Ovary (tissue), 9 donors: Measurements from ENCODE around the gene E2F2. TPM values are rescaled to one million over a fixed set of nuclear protein-coding genes. Genes with fewer than 3 reads are reported as not detected.
"Not testable (repeated sequence)": the region's sequence is repeated elsewhere in the genome, so short reads cannot be mapped to it uniquely, and the experiment has no call there.

Source experiments
- DNase-seq, 5 donors: peaks; one replicate each; pipeline ENCODE4 v3.0.0-alpha.2; 2019 to 2020
- H3K27ac ChIP-seq, 2 donors: fragments of 200-600 bp; one replicate each; pipeline versions ENCODE4 v1.5.1 to v1.8.0; 2019 to 2022
- H3K27me3 ChIP-seq: fragments of 200-600 bp; one replicate; pipeline ENCODE4 v1.8.0; 2022
- H3K36me3 ChIP-seq: fragments of 200-600 bp; sonication (generic); one replicate; pipeline ENCODE4 v1.5.1; 2019
- H3K4me1 ChIP-seq: one replicate; pipeline ENCODE4 v1.8.1; 2013; ENCODE audit warnings: mild to moderate bottlenecking, moderate library complexity; ENCODE audit not compliant: insufficient read depth
- H3K4me3 ChIP-seq: fragments of 200-600 bp; sonication (generic); one replicate; pipeline ENCODE4 v1.5.1; 2017
- H3K9me3 ChIP-seq, 2 donors: fragments of 200-600 bp in 1 of 2; sonication (generic) in 1 of 2; one replicate each; pipeline versions ENCODE4 v1.5.1 to v1.8.1; 2013 to 2019; ENCODE audit warnings: mild to moderate bottlenecking in 1 of 2, moderate library complexity in 1 of 2
- CTCF ChIP-seq, 3 donors: fragments of 450-650 bp in 2 of 3; fragments of 200-600 bp in 1 of 3; IDR thresholded peaks; one replicate each; pipeline versions ENCODE4 v1.5.1 to v1.8.0; 2016 to 2022; ENCODE audit warnings: antibody characterized with exemption in 3 of 3, mild to moderate bottlenecking in 1 of 3
- EP300 ChIP-seq: sonication (generic); formaldehyde crosslinking; IDR thresholded peaks from one replicate; pipeline ENCODE4 v1.6.1; 2017; ENCODE audit warnings: antibody characterized with exemption
- POLR2A ChIP-seq: fragments of 450-650 bp; IDR thresholded peaks from one replicate; pipeline ENCODE4 v1.6.1; 2017; ENCODE audit warnings: antibody characterized with exemption, mild to moderate bottlenecking, moderate library complexity
- WGBS, 3 donors: extraction: QIAGEN DNeasy Blood & Tissue Kit in 1 of 3; methylation state at CpG; one replicate each; pipeline versions ENCODE4 v1.1.5 to v1.1.7; 2013 to 2017; 5-methylcytosine and 5-hydroxymethylcytosine counted together
- intact Hi-C, 4 donors: fragments of 100-400 bp; cut with DNase I; formaldehyde crosslinking; loops; one replicate each; pipeline versions ENCODE4 v1.11.0 to v1.15.1; 2022 to 2023
- polyA plus RNA-seq, 2 donors: library from polyadenylated mRNA; stranded (reverse); fragments of 200-250 nt in 1 of 2; fragments of 350-450 nt in 1 of 2; fragmentation: Illumina TruSeq in 1 of 2; extraction: RNeasy Lipid Tissue Mini Kit (QIAGEN cat#74804) in 1 of 2; gene quantifications; one replicate each; pipeline ENCODE4 v1.2.3, GENCODE V29; 2013 to 2014
- total RNA-seq, 7 donors: library from RNA; depleted of rRNA in 2 of 7; stranded (reverse); fragments of >200 nt in 2 of 7; fragmentation: NEBNext Ultra II Directional in 3 of 7; extraction: Animal tissue kit (Norgen Biotek cat#: 25700) in 3 of 7; gene quantifications; one replicate each; pipeline versions ENCODE4 v1.1.0 to v1.2.4, GENCODE V29; 2016 to 2023
- donor health status: DM: no; HTN: no; CAD: no; lungs with moderate emphysema.
- donor health status: DM: no; HTN: no; CAD: no.
- donor health status: Bipolar disorder and iron deficiency.
- donor health status: DM: yes; HTN: yes; CAD: no.
- donor health status: DM: no; HTN: no; CAD: no.
- donor health status: DM: yes; HTN: yes; CAD: no.

E2F2 gene
- total and polyA plus RNA-seq, 9 donors: under 0.01 to 1.1 (median 0.15) TPM; not detected in 2

- Histone ChIP-seq H3K27me3 (no peaks in the 10 kb centered on the region), H3K4me1 (peaks cover 3% of the 10 kb centered on the region), H3K4me3 (no peak overlapping the region), H3K9me3 (no peaks in the 10 kb centered on the region), H3K27ac (no peak overlapping the region), H3K36me3 (no peaks in the 10 kb centered on the region)
- intact Hi-C loops: loop anchor here in 3 of 4 donors (1.0 to 2.0 kb wide), 2 partner anchors 92 to 93 kb away; no protein-coding TSS in a partner anchor
- WGBS, 3 donors: 33 to 42% (median 41%) methylated on average over 8 of the region's 8 CpGs
- DNase-seq: peak; percentile 70 to 86 (median 83)
- no peak for TF ChIP-seq EP300
- peak; percentile 79 to 98 (median 96) for TF ChIP-seq CTCF (IDR thresholded peaks at IDR 0.05)
- TF ChIP-seq POLR2A: no peak
Observed at GRCh38 chr1:23544444-23545389, 13.7 kb upstream of the E2F2 start.

- intact Hi-C loops: loop anchor here in 3 of 4 donors (1.0 to 2.0 kb wide), 2 partner anchors 93 kb away; no protein-coding TSS in a partner anchor
- Histone ChIP-seq H3K36me3 (no peaks in the 10 kb centered on the region), H3K4me1 (peaks cover 3% of the 10 kb centered on the region), H3K27ac (no peak overlapping the region), H3K27me3 (no peaks in the 10 kb centered on the region), H3K9me3 (no peaks in the 10 kb centered on the region), H3K4me3 (no peak overlapping the region)
- no peak for DNase-seq
- TF ChIP-seq POLR2A (no peak), EP300 (no peak), CTCF (IDR thresholded peaks at IDR 0.05) (no peak)
- 62 to 69% (median 62%) methylated on average over 8 of the region's 8 CpGs for WGBS, 3 donors
Observed at GRCh38 chr1:23543707-23544443, 12.8 kb upstream of the E2F2 start.

- H3K9me3 ChIP-seq, H3K4me1 ChIP-seq, H3K27me3 ChIP-seq, H3K27ac ChIP-seq, intact Hi-C loops, H3K36me3 ChIP-seq, H3K4me3 ChIP-seq, DNase-seq: not testable (repeated sequence)
- WGBS, 3 donors: 74 to 76% (median 75%) methylated on average over 5 of the region's 5 CpGs
Observed at GRCh38 chr1:23542940-23543339, 11.9 kb upstream of the E2F2 start.

GRCh38 chr1:23539698-23540266, 8.7 kb upstream of the E2F2 start:
- Histone ChIP-seq H3K4me3 (no peak overlapping the region), H3K36me3 (no peaks in the 10 kb centered on the region), H3K9me3 (no peaks in the 10 kb centered on the region), H3K27me3 (no peaks in the 10 kb centered on the region), H3K27ac (no peak overlapping the region), H3K4me1 (no peaks in the 10 kb centered on the region)
- DNase-seq: peak; percentile 77 to 88 (median 86)
- 4 to 7% (median 5%) methylated on average over 16 of the region's 16 CpGs for WGBS, 3 donors
- intact Hi-C loops: loop anchor here in 1 of 4 donors (10.0 kb wide), 1 partner anchor 195 kb away; the partner anchor contains the start of gene HNRNPR
- TF ChIP-seq CTCF (IDR thresholded peaks at IDR 0.05) (peak; percentile 79 to 89 (median 82)), POLR2A (no peak), EP300 (no peak)
